ENCODE measurements around the gene DOLPP1. TPM values are rescaled to one million over a fixed set of nuclear protein-coding genes. Genes with fewer than 3 reads are reported as not detected.

The DOLPP1 gene
- total and polyA plus RNA-seq, 2 of the 13 experiments (the other 11 are each of a cell fraction or from before 2014, with no cell fraction given): 21.0 to 34.1 TPM

GRCh38 chr9:129109952-129110739 is 29.2 kb downstream of the DOLPP1 start (continued):
- TF ChIP-seq ZNF407 (CRISPR knock-in tag; IDR thresholded peaks at IDR 0.05; ENCODE audit: not compliant biosample characterization) (peak; percentile 68), FOXP4 (CRISPR knock-in tag; IDR thresholded peaks at IDR 0.05) (no peak), DMAP1 (CRISPR knock-in tag; IDR thresholded peaks at IDR 0.05) (no peak), ARID5B (CRISPR knock-in tag; IDR thresholded peaks at IDR 0.05) (peak; percentile 41; the same call in 1 of the 2 replicates), REL (CRISPR knock-in tag; conservative IDR thresholded peaks at IDR 0.05) (no peak), ZNF605 (CRISPR knock-in tag; IDR thresholded peaks at IDR 0.05) (no peak), JUN (CRISPR knock-in tag; IDR thresholded peaks at IDR 0.05) (no peak), ZNF841 (CRISPR knock-in tag; IDR thresholded peaks at IDR 0.05; ENCODE audit: borderline replicate concordance) (no peak), ZBTB4 (CRISPR knock-in tag; IDR thresholded peaks at IDR 0.05; ENCODE audit: borderline replicate concordance) (no peak), HMG20A (CRISPR knock-in tag; IDR thresholded peaks at IDR 0.05; ENCODE audit: borderline replicate concordance) (no peak)

All from HepG2 (cell line).